Aorta (tissue), 5 donors: ENCODE measurements around the gene DPCD. TPM values are rescaled to one million over a fixed set of nuclear protein-coding genes. Genes with fewer than 3 reads are reported as not detected.

Source experiments
- ATAC-seq: fragments of 200-7000 bp; cut with Tn5 transposase; one replicate; pipeline ENCODE4 v1.9.1; 2022; ENCODE audit warnings: moderate library complexity; ENCODE audit not compliant: low FRiP score
- DNase-seq, 2 donors: peaks; one replicate each; pipeline ENCODE4 v3.0.0-alpha.2; 2020
- H3K27ac ChIP-seq, 2 donors: one replicate each; pipeline ENCODE4 v1.5.1; 2013; ENCODE audit warnings: low read length in 2 of 2, mild to moderate bottlenecking in 2 of 2, moderate library complexity in 2 of 2, control low read depth in 1 of 2, inconsistent platforms in 1 of 2, low read depth in 1 of 2
- H3K27me3 ChIP-seq, 2 donors: one replicate each; pipeline ENCODE4 v1.6.1; 2013; ENCODE audit warnings: control low read depth in 1 of 2, low read length in 1 of 2, mild to moderate bottlenecking in 1 of 2, moderate library complexity in 1 of 2; ENCODE audit not compliant: insufficient read depth in 2 of 2, control insufficient read depth in 1 of 2
- H3K36me3 ChIP-seq, 2 donors: one replicate each; pipeline ENCODE4 v1.6.1; 2013; ENCODE audit warnings: control low read depth in 1 of 2, low read length in 1 of 2, mild to moderate bottlenecking in 1 of 2; ENCODE audit not compliant: insufficient read depth in 2 of 2, control insufficient read depth in 1 of 2
- H3K4me1 ChIP-seq, 2 donors: one replicate each; pipeline ENCODE4 v1.6.1; 2013; ENCODE audit warnings: low read length in 2 of 2, control low read depth in 1 of 2, mild to moderate bottlenecking in 1 of 2, moderate library complexity in 1 of 2; ENCODE audit not compliant: insufficient read depth in 2 of 2, control insufficient read depth in 1 of 2
- H3K4me3 ChIP-seq, 2 donors: one replicate each; pipeline ENCODE4 v1.5.1; 2013; ENCODE audit warnings: low read length in 2 of 2, control low read depth in 1 of 2, mild to moderate bottlenecking in 1 of 2
- H3K9me3 ChIP-seq: one replicate; pipeline ENCODE4 v1.6.1; 2013; ENCODE audit warnings: mild to moderate bottlenecking, low read length; ENCODE audit not compliant: control insufficient read depth
- WGBS, 2 donors: extraction: QIAGEN DNeasy Blood & Tissue Kit; methylation state at CpG; one replicate each; pipeline ENCODE4 v1.1.7; 2013; 5-methylcytosine and 5-hydroxymethylcytosine counted together
- intact Hi-C, 2 donors: fragments of 100-400 bp; cut with DNase I; formaldehyde crosslinking; loops; one replicate each; pipeline versions ENCODE4 v1.14.2 to v1.15.0; 2022
- polyA plus RNA-seq, 2 donors: library from polyadenylated mRNA; stranded (reverse); fragments of 200-250 nt; gene quantifications; one replicate each; pipeline ENCODE4 v1.2.3, GENCODE V29; 2013
- total RNA-seq, 2 donors: library from RNA; stranded (reverse); fragmentation: NEBNext Ultra II Directional; extraction: Animal tissue kit (Norgen Biotek cat#: 25700); gene quantifications; one replicate each; pipeline ENCODE4 v1.2.1, GENCODE V29; 2021
- donor health status: healthy with polysubstance abuse.
- donor health status: Bipolar disorder and iron deficiency.
- donor health status: DM: no; HTN: no; CAD: no.
- donor health status: DM: no; HTN: no; CAD: no.
- donor health status: DM: yes; HTN: yes; CAD: no.

DPCD gene
- total and polyA plus RNA-seq, 4 donors, result 5.5 to 27.6 (median 10.8) TPM

DNA sequence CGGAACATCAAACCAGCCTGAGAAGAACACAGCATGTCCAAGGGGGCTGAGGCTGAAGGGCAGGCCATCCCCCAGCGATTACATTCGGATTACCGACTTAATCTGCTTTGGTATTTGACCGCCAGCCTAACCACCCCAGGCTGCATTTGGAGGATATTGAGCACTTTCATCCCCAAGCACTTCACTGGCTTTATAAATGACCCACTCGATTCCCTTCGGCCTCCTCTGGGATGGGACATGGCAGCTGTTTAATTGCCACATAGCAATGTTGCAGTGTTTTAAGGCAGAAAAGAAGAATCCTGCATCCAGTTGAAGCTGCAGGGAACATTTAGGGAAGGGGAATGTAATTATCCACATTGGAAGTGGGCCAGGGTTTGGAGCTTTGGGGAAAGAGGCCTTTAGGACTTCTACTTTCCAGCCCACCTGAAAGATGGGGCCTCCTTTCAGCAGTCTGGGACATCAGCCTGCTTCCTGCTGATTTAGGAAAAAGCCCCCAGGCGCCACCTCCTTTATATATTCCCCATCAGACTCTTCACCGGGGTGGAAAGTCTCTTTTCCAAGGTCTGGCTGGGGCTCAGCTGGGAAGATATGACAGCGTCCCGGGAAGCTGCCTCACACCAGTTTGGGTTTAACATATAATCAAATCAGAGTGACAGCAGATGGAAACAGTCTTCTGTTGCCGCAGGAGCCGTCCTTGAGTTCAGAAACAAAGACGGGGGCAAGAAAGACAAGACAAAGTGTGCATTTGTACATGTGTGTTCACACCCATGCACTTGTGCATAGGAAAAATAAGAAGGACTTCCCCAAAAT lies 9.2 kb downstream of the DPCD start:
- no peak overlapping the region for H3K4me3 ChIP-seq
- H3K9me3 ChIP-seq, result no peaks in the 10 kb centered on the region
- 77 to 79% methylated on average over 14 of the region's 14 CpGs for WGBS, 2 donors
- H3K27ac ChIP-seq, result no peak overlapping the region
- H3K27me3 ChIP-seq, result no peaks in the 10 kb centered on the region
- H3K4me1 ChIP-seq, result no peaks in the 10 kb centered on the region
- intact Hi-C loops, result no loop called here
- no peak for ATAC-seq
- DNase-seq, result peak in 1 of 2 donors; percentile 21
- no peaks in the 10 kb centered on the region for H3K36me3 ChIP-seq

DNA sequence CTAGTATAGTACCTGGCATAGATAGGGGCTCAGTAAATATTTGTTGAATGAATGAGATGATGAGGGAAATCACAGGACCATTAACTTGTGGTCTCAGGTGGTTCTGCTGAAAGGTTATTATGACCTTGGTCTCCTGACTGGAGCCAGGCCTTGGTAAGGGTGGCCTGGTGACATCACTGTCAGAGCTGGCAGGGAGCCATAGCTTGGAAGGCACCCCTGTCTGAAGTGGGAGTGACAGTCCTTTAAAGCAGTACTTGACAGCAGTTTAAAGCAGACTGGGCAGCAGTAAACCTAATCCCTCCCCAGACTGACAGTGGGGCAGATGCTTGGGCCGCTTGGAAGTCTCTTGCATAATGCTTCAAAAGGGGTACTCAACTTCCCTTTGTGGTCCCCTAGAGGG lies 13.4 kb downstream of the DPCD start:
- intact Hi-C loops, result loop anchor here (5.0 to 10.0 kb wide), 2 partner anchors 103 to 181 kb away; partner anchors contain the start of gene NPM3 (in 1 of the 2)
- no peaks in the 10 kb centered on the region for H3K9me3 ChIP-seq
- no peak overlapping the region for H3K4me3 ChIP-seq
- no peak for ATAC-seq
- WGBS, 2 donors, result 71 to 91% methylated on average over 1 of the region's 1 CpG
- DNase-seq, result no peak
- no peaks in the 10 kb centered on the region for H3K27me3 ChIP-seq
- no peaks in the 10 kb centered on the region for H3K4me1 ChIP-seq
- H3K27ac ChIP-seq, result no peak overlapping the region
- H3K36me3 ChIP-seq, result no peaks in the 10 kb centered on the region

DNA sequence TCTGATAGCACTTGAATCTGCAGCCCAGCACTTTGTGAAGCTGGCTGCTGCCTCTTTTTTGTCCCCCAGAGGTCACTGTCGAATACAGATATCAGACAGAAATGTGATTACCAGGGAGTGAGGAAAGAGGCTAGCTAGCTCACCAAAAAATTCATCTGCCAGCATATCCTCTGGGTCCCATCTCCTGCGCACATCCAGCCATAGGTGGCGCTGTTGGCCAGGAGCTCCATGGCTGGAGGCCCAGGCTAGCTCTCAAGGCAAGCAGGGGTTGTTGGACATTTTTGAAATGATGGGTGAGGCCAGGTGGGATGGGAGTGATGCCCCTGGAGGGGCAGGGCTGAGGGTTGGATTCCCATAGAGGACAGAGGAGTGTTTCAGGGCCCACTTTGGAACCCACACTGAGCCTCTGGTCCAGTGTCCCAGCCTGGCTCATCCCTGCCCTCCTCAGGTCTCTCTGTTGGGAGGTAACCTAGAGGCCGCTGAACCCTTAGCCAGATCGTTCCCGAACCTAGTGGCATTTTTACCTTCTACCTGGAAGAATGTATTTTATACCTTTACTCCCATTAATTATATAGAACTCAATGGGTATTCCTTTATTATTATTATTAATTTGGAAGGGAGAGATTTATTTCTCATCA lies 14.8 kb downstream of the DPCD start:
- H3K4me1 ChIP-seq, result no peaks in the 10 kb centered on the region
- no peak overlapping the region for H3K4me3 ChIP-seq
- H3K36me3 ChIP-seq, result no peaks in the 10 kb centered on the region
- H3K27me3 ChIP-seq, result no peaks in the 10 kb centered on the region
- DNase-seq (peak; percentile 78 to 89), ATAC-seq (peak; percentile 82)
- intact Hi-C loops, result loop anchor here (2.0 to 10.0 kb wide), 3 partner anchors 102 to 179 kb away; partner anchors contain the start of gene NPM3 (in 1 of the 2)
- no peaks in the 10 kb centered on the region for H3K9me3 ChIP-seq
- no peak overlapping the region for H3K27ac ChIP-seq
- 50 to 51% methylated on average over 6 of the region's 6 CpGs for WGBS, 2 donors

DNA sequence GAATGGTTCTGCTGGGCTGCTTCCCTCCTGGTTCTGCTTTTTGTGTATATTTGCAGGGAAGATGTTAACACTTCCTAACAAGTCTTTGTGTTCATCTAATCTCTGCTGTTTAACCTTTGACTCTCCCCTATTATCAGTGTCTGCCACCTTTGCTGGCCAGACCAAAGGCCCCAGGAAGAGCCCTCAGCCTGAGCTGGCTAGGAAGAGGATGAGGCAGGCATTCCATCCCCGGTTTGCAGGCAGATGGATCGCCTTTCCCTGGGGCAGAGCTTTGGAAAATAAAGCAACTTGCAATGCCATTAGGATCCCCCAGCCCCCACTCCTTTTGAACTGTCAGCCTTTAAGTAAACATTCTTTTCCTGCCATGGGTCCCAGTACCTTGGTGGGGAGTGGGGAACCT lies 19.0 kb downstream of the DPCD start:
- intact Hi-C loops, result loop anchor here in 1 of 2 donors (10.0 kb wide), 1 partner anchor 98 kb away; no protein-coding TSS in a partner anchor
- Histone ChIP-seq H3K4me3 (no peak overlapping the region), H3K36me3 (peaks cover 2 to 10% of the 10 kb centered on the region in 2 donors), H3K9me3 (no peaks in the 10 kb centered on the region), H3K27me3 (no peaks in the 10 kb centered on the region), H3K27ac (no peak overlapping the region), H3K4me1 (no peaks in the 10 kb centered on the region)
- ATAC-seq, result no peak
- 26 to 29% methylated on average over 2 of the region's 2 CpGs for WGBS, 2 donors
- no peak for DNase-seq

DNA sequence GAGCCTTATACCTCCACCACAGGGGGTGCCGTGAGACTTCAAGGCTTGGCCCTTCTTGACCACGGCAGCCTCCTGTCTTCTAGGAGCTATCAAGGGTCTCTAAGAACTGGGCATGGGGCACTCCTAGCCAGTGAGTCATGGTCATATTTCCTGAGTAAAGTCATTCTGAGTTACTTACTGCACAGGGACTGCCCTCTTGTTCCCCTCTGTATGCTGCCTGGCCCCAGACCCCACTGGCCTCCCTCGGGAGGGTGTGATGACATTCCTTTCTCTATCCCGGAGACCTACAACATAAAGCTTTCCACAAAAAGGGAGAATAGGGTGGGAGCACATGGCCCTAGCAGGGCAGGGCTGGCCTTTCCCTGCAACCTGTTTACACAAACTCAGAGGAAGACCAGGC lies 21.4 kb downstream of the DPCD start:
- no peaks in the 10 kb centered on the region for H3K27me3 ChIP-seq
- no peak for DNase-seq
- no peaks in the 10 kb centered on the region for H3K4me1 ChIP-seq
- ATAC-seq, result no peak
- no peak overlapping the region for H3K27ac ChIP-seq
- 33 to 54% methylated on average over 4 of the region's 4 CpGs for WGBS, 2 donors
- no peak overlapping the region for H3K4me3 ChIP-seq
- no peaks in the 10 kb centered on the region for H3K9me3 ChIP-seq
- intact Hi-C loops, result loop anchor here in 1 of 2 donors (10.0 kb wide), 1 partner anchor 95 kb away; no protein-coding TSS in a partner anchor
- H3K36me3 ChIP-seq, result peaks cover 2 to 10% of the 10 kb centered on the region in 2 donors

DNA sequence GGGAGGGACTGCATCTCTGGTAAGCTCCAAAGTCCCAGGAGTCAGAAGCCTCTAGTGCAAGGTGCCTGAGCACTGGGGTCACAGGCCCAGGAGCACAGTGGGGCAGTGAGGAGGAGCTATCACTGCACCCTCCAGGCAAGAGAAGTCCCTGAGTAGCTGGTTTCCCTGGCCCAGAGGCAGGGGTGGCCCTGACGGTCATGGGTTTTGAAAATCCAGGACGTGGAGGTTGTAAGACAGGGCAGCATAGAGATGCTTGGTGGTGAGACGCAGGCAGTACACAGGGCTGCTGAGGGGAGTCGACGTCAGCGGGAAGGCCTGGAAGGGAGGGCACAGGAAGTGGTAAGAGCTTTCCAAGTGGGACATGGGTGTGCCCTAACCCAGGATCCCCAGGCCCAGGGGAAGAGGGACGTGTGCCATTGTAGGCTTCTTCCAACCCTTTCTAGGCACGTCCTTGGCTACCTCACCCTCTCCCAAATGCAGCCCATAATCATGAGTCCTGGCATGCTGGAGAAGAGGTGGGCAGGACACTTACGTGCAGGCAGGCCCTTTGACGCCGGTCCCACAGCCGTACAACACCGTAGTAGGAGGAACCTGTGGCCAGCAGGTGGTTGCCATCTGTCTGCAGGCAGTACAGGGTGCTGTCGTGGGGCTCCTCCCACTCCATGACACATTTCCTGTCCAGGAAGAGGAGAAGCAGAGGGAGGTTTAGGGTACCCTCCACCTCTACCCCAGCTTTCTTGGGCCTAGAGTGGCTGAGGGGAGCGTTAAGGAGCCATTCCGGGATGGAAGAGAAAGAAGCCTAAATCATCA lies 23.2 kb downstream of the DPCD start:
- ATAC-seq (no peak), DNase-seq (no peak)
- Histone ChIP-seq H3K27me3 (no peaks in the 10 kb centered on the region), H3K4me1 (no peaks in the 10 kb centered on the region), H3K9me3 (no peaks in the 10 kb centered on the region), H3K36me3 (peaks cover 2 to 10% of the 10 kb centered on the region in 2 donors), H3K27ac (no peak overlapping the region), H3K4me3 (no peak overlapping the region)
- 72 to 74% methylated on average over 16 of the region's 16 CpGs for WGBS, 2 donors
- intact Hi-C loops, result no loop called here

DNA sequence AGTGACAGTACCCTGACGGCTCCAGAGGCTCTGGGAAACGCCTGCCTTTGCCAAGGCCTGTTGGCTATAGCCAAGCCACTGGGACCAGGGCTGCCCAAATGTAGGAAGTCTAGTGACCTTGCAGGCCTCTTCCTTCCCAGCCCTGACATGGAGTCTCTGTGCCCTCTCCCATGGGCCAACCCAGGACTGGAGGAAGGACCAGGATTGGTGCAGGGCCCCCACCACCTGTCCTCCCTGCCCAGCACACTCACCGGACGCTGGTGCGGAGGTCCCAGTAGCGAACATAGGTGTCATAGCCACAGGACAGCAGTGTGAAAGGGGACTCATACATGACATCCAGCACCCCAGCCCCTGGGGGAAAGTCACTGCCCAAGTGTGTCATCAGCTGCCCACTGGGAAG lies 24.0 kb downstream of the DPCD start:
- Histone ChIP-seq H3K27ac (no peak overlapping the region), H3K36me3 (peaks cover 2 to 10% of the 10 kb centered on the region in 2 donors), H3K4me3 (no peak overlapping the region), H3K27me3 (no peaks in the 10 kb centered on the region), H3K9me3 (no peaks in the 10 kb centered on the region), H3K4me1 (no peaks in the 10 kb centered on the region)
- ATAC-seq (no peak), DNase-seq (no peak)
- intact Hi-C loops, result no loop called here
- 72 to 81% methylated on average over 6 of the region's 6 CpGs for WGBS, 2 donors

DNA sequence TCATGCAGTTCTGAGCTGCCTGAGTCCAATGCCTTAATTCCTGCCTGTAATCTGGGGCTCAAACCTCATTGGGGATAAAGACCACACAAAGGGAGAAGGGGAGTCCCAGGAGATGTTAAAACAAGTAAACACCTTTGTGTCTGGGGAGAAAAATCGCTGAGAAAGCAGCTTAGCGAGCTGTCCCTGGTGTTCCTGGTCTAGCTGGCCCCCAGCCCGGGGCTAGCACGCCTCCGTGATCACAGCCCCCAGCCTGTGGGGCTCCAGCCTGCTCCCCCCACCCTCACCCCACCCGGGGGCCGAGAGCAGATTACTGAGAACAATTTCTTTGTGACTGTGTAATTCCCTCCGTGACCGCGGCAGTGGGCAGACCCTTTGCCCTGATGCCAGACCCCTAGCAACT lies 24.8 kb downstream of the DPCD start:
- ATAC-seq (no peak), DNase-seq (no peak)
- intact Hi-C loops, result no loop called here
- Histone ChIP-seq H3K36me3 (peaks cover 2 to 10% of the 10 kb centered on the region in 2 donors), H3K4me3 (no peak overlapping the region), H3K27me3 (no peaks in the 10 kb centered on the region), H3K4me1 (no peaks in the 10 kb centered on the region), H3K27ac (no peak overlapping the region), H3K9me3 (no peaks in the 10 kb centered on the region)
- WGBS, 2 donors, result 70 to 75% methylated on average over 10 of the region's 10 CpGs
